ENCODE measurements around the gene CXCL9.

- TF ChIP-seq CTCF (IDR thresholded peaks at IDR 0.05) (no peak), POLR2A (IDR thresholded peaks at IDR 0.05) (no peak)
These were observed 29.5 kb upstream of the CXCL9 start for GRCh38 chr4:76036855-76037254.

Data from heart left ventricle (tissue), 13 donors.